Neural progenitor cell (in vitro differentiated cells): ENCODE data around the gene KCNMA1. TPM values are rescaled to one million over a fixed set of nuclear protein-coding genes. Genes with fewer than 3 reads are reported as not detected.

Experiments
- DNase-seq: peaks from one replicate; pipeline ENCODE4 v3.0.0-alpha.2; 2016; ENCODE audit warnings: low spot score
- H2AFZ ChIP-seq: fragments of 200-600 bp; sonication (generic); replicated peaks from 2 replicates; pipeline ENCODE4 v1.6.1; 2016; ENCODE audit warnings: antibody characterized with exemption
- H3F3A ChIP-seq: fragments of 200-600 bp; sonication (generic); 2 replicates; pipeline ENCODE4 v1.6.1; 2016; ENCODE audit warnings: antibody characterized with exemption, low read depth
- H3K27ac ChIP-seq: fragments of 200-600 bp; sonication (generic); 2 replicates; pipeline ENCODE4 v1.5.1; 2016; ENCODE audit warnings: mild to moderate bottlenecking
- H3K27me3 ChIP-seq: fragments of 200-600 bp; sonication (generic); 2 replicates; pipeline ENCODE4 v1.6.1; 2016; ENCODE audit warnings: mild to moderate bottlenecking, moderate library complexity
- H3K36me3 ChIP-seq: fragments of 200-600 bp; sonication (generic); 2 replicates; pipeline ENCODE4 v1.5.1; 2016
- H3K4me1 ChIP-seq: fragments of 200-600 bp; sonication (generic); 2 replicates; pipeline ENCODE4 v1.6.1; 2016; ENCODE audit warnings: mixed run types
- H3K4me2 ChIP-seq: fragments of 200-600 bp; sonication (generic); 2 replicates; pipeline ENCODE4 v1.6.1; 2016
- H3K4me3 ChIP-seq: fragments of 200-600 bp; sonication (generic); 2 replicates; pipeline ENCODE4 v1.5.1; 2016
- H3K79me2 ChIP-seq: fragments of 200-600 bp; sonication (generic); 2 replicates; pipeline ENCODE4 v1.6.1; 2016; ENCODE audit warnings: low read depth
- H3K9ac ChIP-seq: fragments of 200-600 bp; sonication (generic); 2 replicates; pipeline ENCODE4 v1.6.1; 2016
- H3K9me3 ChIP-seq: fragments of 200-600 bp; sonication (generic); 2 replicates; pipeline ENCODE4 v1.5.1; 2016; ENCODE audit warnings: low read depth
- H4K20me1 ChIP-seq: fragments of 200-600 bp; sonication (generic); 2 replicates; pipeline ENCODE4 v1.6.1; 2016; ENCODE audit warnings: low read depth
- H3K27ac Mint-ChIP-seq: 3 replicates; pipeline ENCODE4 v1.8.0; 2021; ENCODE audit warnings: mixed read lengths
- H3K27me3 Mint-ChIP-seq: 2 replicates; pipeline ENCODE4 v1.8.0; 2022; ENCODE audit warnings: low read depth, mild to moderate bottlenecking, inconsistent platforms, moderate library complexity, mixed read lengths; ENCODE audit not compliant: insufficient read depth
- H3K36me3 Mint-ChIP-seq: 3 replicates; pipeline ENCODE4 v1.8.0; 2021; ENCODE audit warnings: mixed read lengths
- H3K4me1 Mint-ChIP-seq: 3 replicates; pipeline ENCODE4 v1.8.0; 2021; ENCODE audit warnings: mixed read lengths
- H3K4me3 Mint-ChIP-seq: 3 replicates; pipeline ENCODE4 v1.8.0; 2021; ENCODE audit warnings: mild to moderate bottlenecking, moderate library complexity, mixed read lengths
- H3K9me3 Mint-ChIP-seq: 3 replicates; pipeline ENCODE4 v1.8.0; 2020; ENCODE audit warnings: mixed read lengths
- EZH2 ChIP-seq: fragments of 200-600 bp; sonication (generic); IDR thresholded peaks from 2 replicates; pipeline ENCODE4 v1.6.1; 2017; ENCODE audit warnings: antibody characterized with exemption, mild to moderate bottlenecking, moderate library complexity
- EZH2phosphoT487 ChIP-seq: fragments of 200-600 bp; sonication (generic); IDR thresholded peaks from 2 replicates; pipeline ENCODE4 v1.6.1; 2017; ENCODE audit warnings: antibody characterized with exemption
- total RNA-seq: library from RNA; depleted of rRNA; stranded (reverse); fragments of >200 nt; gene quantifications from 2 replicates; pipeline ENCODE4 v1.2.3, GENCODE V29; 2015; ENCODE audit warnings: low replicate concordance
- TF ChIP-seq, protein P1 (sequence below): fragments of 200-600 bp; sonication (generic); IDR thresholded peaks from 2 replicates; pipeline ENCODE4 v1.5.1; 2017; ENCODE audit warnings: antibody characterized with exemption, mild to moderate bottlenecking

Gene KCNMA1
- total RNA-seq, 1 donor from 2014 or later, result 2.4 TPM

DNA sequence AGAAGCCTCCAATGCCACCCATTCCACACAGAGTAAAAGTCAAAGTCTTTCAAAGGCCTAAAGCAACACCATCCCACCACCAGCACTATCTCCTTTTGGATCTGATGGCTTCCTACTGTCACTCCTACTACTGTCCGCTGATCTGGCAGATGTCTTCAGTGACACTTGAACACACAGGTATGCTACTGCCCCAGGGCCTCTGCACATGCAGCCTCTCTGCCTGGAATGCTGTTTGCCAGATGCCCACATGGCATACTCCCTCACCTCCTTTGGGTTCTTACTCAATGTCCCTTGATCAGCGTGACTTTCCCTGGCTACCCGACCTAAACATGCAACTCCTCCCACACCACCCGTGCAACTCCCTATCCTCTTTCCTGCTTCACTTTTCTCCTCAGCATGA is 512.4 kb downstream of the KCNMA1 start:
- no peak overlapping the region for H3K4me2 ChIP-seq
- no peak overlapping the region for H3K4me3 ChIP-seq
- no peaks in the 10 kb centered on the region for H3K79me2 ChIP-seq
- no peak overlapping the region for H3K27ac ChIP-seq
- TF ChIP-seq EZH2 (no peak), EZH2phosphoT487 (no peak)
- TF ChIP-seq, protein P1, sequence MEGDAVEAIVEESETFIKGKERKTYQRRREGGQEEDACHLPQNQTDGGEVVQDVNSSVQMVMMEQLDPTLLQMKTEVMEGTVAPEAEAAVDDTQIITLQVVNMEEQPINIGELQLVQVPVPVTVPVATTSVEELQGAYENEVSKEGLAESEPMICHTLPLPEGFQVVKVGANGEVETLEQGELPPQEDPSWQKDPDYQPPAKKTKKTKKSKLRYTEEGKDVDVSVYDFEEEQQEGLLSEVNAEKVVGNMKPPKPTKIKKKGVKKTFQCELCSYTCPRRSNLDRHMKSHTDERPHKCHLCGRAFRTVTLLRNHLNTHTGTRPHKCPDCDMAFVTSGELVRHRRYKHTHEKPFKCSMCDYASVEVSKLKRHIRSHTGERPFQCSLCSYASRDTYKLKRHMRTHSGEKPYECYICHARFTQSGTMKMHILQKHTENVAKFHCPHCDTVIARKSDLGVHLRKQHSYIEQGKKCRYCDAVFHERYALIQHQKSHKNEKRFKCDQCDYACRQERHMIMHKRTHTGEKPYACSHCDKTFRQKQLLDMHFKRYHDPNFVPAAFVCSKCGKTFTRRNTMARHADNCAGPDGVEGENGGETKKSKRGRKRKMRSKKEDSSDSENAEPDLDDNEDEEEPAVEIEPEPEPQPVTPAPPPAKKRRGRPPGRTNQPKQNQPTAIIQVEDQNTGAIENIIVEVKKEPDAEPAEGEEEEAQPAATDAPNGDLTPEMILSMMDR, result no peak
- no peak for DNase-seq
- no peaks in the 10 kb centered on the region for H3F3A ChIP-seq
- H3K4me1 ChIP-seq, result peaks cover 11% of the 10 kb centered on the region
- no peak overlapping the region for H3K4me3 Mint-ChIP-seq
- no peaks in the 10 kb centered on the region for H4K20me1 ChIP-seq
- H2AFZ ChIP-seq, result no peak overlapping the region
- no peaks in the 10 kb centered on the region for H3K9me3 Mint-ChIP-seq
- H3K27me3 ChIP-seq, result no peaks in the 10 kb centered on the region
- no peaks in the 10 kb centered on the region for H3K36me3 ChIP-seq
- H3K9me3 ChIP-seq, result no peaks in the 10 kb centered on the region
- no peak overlapping the region for H3K27ac Mint-ChIP-seq
- no peaks in the 10 kb centered on the region for H3K36me3 Mint-ChIP-seq
- H3K9ac ChIP-seq, result no peak overlapping the region
- H3K4me1 Mint-ChIP-seq, result no peaks in the 10 kb centered on the region
- peaks cover 2% of the 10 kb centered on the region for H3K27me3 Mint-ChIP-seq

DNA sequence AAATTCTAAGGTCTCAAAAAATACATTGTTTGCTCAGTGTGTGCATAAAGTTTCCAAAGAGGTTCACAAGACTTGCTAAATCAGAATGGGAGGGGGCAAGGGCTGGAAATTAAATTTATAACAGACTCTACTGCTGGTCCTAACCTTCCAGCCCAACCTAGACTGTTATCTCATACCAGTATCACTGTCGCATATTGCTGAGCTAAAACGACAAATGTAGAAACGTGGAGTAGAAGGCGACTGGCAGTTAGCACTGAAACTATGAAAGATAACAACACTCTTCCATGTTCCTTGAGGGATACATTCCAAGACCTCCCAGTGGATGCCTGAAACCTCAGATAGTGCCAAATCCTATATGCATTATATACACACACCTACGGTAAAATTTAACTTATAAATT is 514.3 kb downstream of the KCNMA1 start:
- no peak overlapping the region for H3K27ac Mint-ChIP-seq
- Histone ChIP-seq H3K79me2 (no peaks in the 10 kb centered on the region), H3K27me3 (no peaks in the 10 kb centered on the region), H3F3A (no peaks in the 10 kb centered on the region), H3K4me3 (no peak overlapping the region), H3K27ac (no peak overlapping the region), H4K20me1 (no peaks in the 10 kb centered on the region), H3K9me3 (no peaks in the 10 kb centered on the region), H3K4me2 (no peak overlapping the region), H2AFZ (no peak overlapping the region), H3K4me1 (peaks cover 11% of the 10 kb centered on the region), H3K9ac (no peak overlapping the region), H3K36me3 (no peaks in the 10 kb centered on the region)
- H3K4me3 Mint-ChIP-seq, result no peak overlapping the region
- no peaks in the 10 kb centered on the region for H3K36me3 Mint-ChIP-seq
- H3K4me1 Mint-ChIP-seq, result peaks cover 2% of the 10 kb centered on the region
- DNase-seq, result no peak
- no peaks in the 10 kb centered on the region for H3K9me3 Mint-ChIP-seq
- TF ChIP-seq EZH2phosphoT487 (no peak), EZH2 (no peak)
- TF ChIP-seq, protein P1, result no peak
- H3K27me3 Mint-ChIP-seq, result peaks cover 2% of the 10 kb centered on the region

DNA sequence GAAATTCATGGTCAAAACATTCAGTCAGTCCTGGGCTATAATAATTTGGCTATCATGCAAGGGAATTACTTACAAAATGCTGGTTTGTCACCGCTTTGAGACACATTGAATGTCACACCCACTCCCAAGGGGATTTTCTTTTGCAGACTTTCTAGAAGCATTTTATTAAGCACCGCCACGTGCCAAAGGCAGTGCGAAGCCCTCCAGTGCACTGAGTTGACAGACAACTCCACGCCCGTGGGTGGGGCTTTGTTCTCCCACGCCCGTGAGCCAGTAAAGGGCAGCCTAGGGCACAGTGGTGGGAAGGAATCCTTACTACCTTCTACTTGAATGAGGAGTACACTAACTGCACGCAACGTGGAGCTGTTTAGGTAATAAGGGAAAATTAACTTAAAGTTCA is 515.8 kb downstream of the KCNMA1 start:
- no peaks in the 10 kb centered on the region for H4K20me1 ChIP-seq
- no peak overlapping the region for H2AFZ ChIP-seq
- H3K27me3 Mint-ChIP-seq, result peaks cover 2% of the 10 kb centered on the region
- no peak for DNase-seq
- H3K27me3 ChIP-seq, result no peaks in the 10 kb centered on the region
- H3K27ac Mint-ChIP-seq, result no peak overlapping the region
- no peaks in the 10 kb centered on the region for H3K36me3 ChIP-seq
- H3K4me1 Mint-ChIP-seq, result peaks cover 2% of the 10 kb centered on the region
- no peak overlapping the region for H3K9ac ChIP-seq
- no peak overlapping the region for H3K27ac ChIP-seq
- no peaks in the 10 kb centered on the region for H3K79me2 ChIP-seq
- no peak overlapping the region for H3K4me3 ChIP-seq
- H3F3A ChIP-seq, result no peaks in the 10 kb centered on the region
- H3K4me3 Mint-ChIP-seq, result no peak overlapping the region
- H3K4me1 ChIP-seq, result peaks cover 11% of the 10 kb centered on the region
- H3K9me3 ChIP-seq, result no peaks in the 10 kb centered on the region
- TF ChIP-seq, protein P1, result no peak
- TF ChIP-seq EZH2phosphoT487 (no peak), EZH2 (no peak)
- no peaks in the 10 kb centered on the region for H3K36me3 Mint-ChIP-seq
- H3K9me3 Mint-ChIP-seq, result no peaks in the 10 kb centered on the region
- no peak overlapping the region for H3K4me2 ChIP-seq
